ENCODE data around the gene SLC19A1.
A peak's percentile ranks its signal among the peaks of the same experiment; 100 is the strongest.

SLC19A1 gene

GRCh38 chr21:45479691-45480675 lies 62.3 kb downstream of the SLC19A1 start:
- no peak for DNase-seq (ENCODE audit: low read depth)
- no peak overlapping the region for H3K4me3 ChIP-seq (ENCODE audit: low read depth, low read length)

DNA sequence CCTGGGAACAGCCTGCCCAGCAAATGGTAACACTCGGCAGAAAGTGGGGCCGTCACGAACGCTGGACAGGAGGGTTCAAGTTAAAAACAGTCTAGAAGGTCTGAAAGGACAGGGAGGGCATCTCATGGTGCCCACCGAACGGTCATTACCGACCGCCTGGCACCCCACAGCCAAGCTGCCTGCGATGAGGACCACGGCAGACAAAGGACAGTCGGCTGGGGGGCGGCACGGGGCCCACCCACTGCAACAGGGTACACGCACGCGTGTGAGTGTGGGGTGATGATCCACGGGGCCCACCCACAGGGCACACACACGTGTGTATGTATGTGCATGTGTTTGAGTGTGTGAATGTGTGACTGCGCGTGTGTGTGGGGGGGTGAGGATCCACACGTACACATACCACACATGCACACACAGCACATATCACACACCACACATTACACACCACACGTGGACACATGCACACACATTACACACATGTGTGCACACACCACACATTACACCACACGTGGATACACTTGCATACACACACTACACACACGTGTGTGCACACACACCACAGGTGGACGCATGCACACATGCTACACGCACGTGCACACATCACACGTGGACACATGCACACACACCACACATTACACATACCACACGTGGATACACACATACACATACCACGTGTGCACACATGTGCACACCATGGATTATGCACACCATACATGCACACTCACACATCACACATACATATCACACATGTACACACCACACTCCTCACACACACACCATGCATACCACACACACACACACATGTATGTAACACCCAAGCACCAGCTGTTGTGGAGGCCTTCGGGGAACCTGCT lies 63.2 kb downstream of the SLC19A1 start:
- TF ChIP-seq CTCF (conservative IDR thresholded peaks at IDR 0.05; ENCODE audit: low read depth, low read length): no peak
- no peak for DNase-seq (ENCODE audit: low read depth)

More at GRCh38 chr21:45479691-45480675, 62.3 kb downstream of the SLC19A1 start:
- TF ChIP-seq CTCF (conservative IDR thresholded peaks at IDR 0.05; ENCODE audit: low read depth, low read length): no peak

DNA sequence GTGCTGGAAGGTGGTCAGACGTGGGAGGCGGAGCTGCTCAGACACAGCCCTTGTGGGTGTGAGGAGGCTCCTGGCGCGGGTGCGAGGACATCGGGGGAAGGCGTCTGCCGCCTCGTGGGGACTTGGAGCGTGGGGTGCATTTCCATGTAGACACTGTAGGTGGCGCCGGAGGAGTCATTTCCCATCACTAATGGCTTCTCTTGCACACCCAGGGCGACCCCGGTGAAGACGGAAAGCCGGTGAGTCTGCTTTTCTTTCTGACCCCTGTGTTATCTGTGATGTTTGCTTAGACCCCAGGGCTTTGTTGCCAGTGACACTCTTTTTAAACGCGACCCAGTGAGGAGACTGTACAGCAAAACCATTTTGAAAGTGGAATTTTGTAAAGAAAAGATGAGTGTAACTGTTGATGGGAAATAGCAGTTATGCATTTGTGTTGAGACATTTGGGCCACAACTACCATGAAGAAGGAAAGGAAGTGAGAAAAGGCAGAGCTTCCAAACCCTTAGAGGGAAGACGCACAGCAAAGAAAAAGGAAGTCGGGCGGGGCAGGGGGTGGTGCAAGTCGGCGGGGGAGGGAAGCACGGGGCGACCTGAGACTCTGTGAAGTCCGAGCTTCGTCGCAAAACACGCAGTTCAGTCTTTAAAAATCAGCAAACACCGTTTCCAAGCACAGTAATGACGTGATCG lies 64.0 kb downstream of the SLC19A1 start:
- TF ChIP-seq CTCF (conservative IDR thresholded peaks at IDR 0.05; ENCODE audit: low read depth, low read length): peak; percentile 91
- DNase-seq (ENCODE audit: low read depth): peak; percentile 77
- H3K4me3 ChIP-seq (ENCODE audit: low read depth, low read length): peak overlapping the region; percentile 43

More for the DNA sequence above, 63.2 kb downstream of the SLC19A1 start:
- H3K4me3 ChIP-seq (ENCODE audit: low read depth, low read length): no peak overlapping the region

DNA sequence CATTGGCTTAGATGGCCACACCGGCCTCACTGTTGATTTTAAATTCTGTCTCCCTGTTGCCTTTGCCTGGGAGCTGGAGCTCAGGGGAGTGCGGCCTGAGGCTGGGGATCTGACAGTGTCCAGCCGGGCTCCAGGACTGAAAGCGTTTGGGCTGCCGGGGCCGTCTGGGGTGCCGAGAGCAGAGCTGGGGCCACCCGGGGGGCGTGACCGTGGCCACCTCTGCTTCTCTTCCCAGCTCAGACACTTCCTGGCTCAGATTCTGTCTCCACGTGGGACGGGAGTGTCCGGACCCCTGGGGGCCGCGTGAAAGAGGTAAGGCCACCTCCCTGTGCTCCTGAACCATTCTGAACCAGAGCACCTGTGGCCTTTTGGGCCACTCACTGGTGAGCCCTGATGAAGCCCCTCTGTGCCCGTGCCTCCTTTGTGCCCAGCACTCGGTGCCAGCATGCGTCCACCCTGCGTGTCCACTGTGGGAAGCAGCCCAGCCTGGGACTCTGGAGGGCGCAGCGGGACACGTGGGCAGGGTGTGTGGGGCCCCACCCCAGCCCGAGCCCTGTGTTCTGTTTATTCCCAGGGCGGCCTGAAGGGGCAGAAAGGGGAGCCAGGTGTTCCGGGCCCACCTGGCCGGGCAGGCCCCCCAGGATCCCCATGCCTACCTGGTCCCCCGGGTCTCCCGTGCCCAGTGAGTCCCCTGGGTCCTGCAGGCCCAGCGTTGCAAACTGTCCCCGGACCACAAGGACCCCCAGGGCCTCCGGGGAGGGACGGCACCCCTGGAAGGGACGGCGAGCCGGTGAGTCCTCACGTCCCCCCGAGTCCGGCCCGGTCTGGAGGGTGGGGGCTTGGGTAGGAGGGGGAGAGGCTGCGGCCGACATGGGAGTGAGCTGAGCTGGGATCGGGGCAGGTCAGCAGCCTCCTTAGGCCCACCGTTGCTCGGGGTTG lies 64.8 kb downstream of the SLC19A1 start:
- no peak for TF ChIP-seq CTCF (conservative IDR thresholded peaks at IDR 0.05; ENCODE audit: low read depth, low read length)
- DNase-seq (ENCODE audit: low read depth): no peak
- H3K4me3 ChIP-seq (ENCODE audit: low read depth, low read length): no peak overlapping the region

GRCh38 chr21:45476582-45476981 lies 65.7 kb downstream of the SLC19A1 start:
- no peak for TF ChIP-seq CTCF (conservative IDR thresholded peaks at IDR 0.05; ENCODE audit: low read depth, low read length)
- DNase-seq (ENCODE audit: low read depth): no peak
- H3K4me3 ChIP-seq (ENCODE audit: low read depth, low read length): no peak overlapping the region

Measured in choroid plexus epithelial cell (primary cell).